Left lung (tissue), 10 donors: Measurements from ENCODE around the gene ALG14. TPM values are rescaled to one million over a fixed set of nuclear protein-coding genes. Genes with fewer than 3 reads are reported as not detected.
A peak's percentile ranks its signal among the peaks of the same experiment; 100 is the strongest.

Experiments used
- ATAC-seq: fragments of 200-7000 bp; cut with Tn5 transposase; one replicate; pipeline ENCODE4 v1.9.1; 2020; ENCODE audit warnings: moderate library complexity
- DNase-seq, 4 donors: peaks; one replicate each; pipeline ENCODE4 v3.0.0-alpha.2; 2013 to 2020
- H3K27ac ChIP-seq, 2 donors: fragments of 200-600 bp; sonication (generic) in 1 of 2; one replicate each; pipeline versions ENCODE4 v1.5.0 to v1.8.0; 2020 to 2021
- H3K27me3 ChIP-seq, 2 donors: fragments of 200-600 bp; sonication (generic) in 1 of 2; one replicate each; pipeline versions ENCODE4 v1.5.0 to v1.8.0; 2020 to 2021
- H3K36me3 ChIP-seq, 2 donors: fragments of 200-600 bp; sonication (generic) in 1 of 2; one replicate each; pipeline versions ENCODE4 v1.5.0 to v1.8.0; 2020 to 2021
- H3K4me1 ChIP-seq, 2 donors: fragments of 200-600 bp; one replicate each; pipeline ENCODE4 v1.8.0; 2021
- H3K4me3 ChIP-seq, 2 donors: fragments of 200-600 bp; sonication (generic) in 1 of 2; one replicate each; pipeline versions ENCODE4 v1.5.0 to v1.8.0; 2020 to 2021; ENCODE audit warnings: mild to moderate bottlenecking in 1 of 2
- H3K9me3 ChIP-seq, 2 donors: fragments of 200-600 bp; sonication (generic) in 1 of 2; one replicate each; pipeline versions ENCODE4 v1.5.0 to v1.8.0; 2020 to 2021
- intact Hi-C, 2 donors: fragments of 100-400 bp; cut with DNase I; formaldehyde crosslinking; loops; one replicate each; pipeline versions ENCODE4 v1.11.2 to v1.14.2; 2022
- polyA plus RNA-seq, 6 donors: library from polyadenylated mRNA; unstranded; fragments of 120-200 nt; gene quantifications; one replicate each; pipeline ENCODE4 v1.2.1, GENCODE V29; 2013; ENCODE audit not compliant: insufficient read length in 6 of 6
- total RNA-seq, 2 donors: library from RNA; stranded (reverse); fragmentation: NEBNext Ultra II Directional; extraction: Animal tissue kit (Norgen Biotek cat#: 25700); gene quantifications; one replicate each; pipeline ENCODE4 v1.2.1, GENCODE V29; 2021
- TF ChIP-seq, protein P1 (sequence below), 2 donors: fragments of 200-600 bp; sonication (generic) in 1 of 2; IDR thresholded peaks; one replicate each; pipeline versions ENCODE4 v1.5.0 to v1.8.0; 2021; ENCODE audit warnings: antibody characterized with exemption in 2 of 2
- donor health status: DM: no; HTN: yes; CAD: no.
- donor health status: DM: no; HTN: no; CAD: no.

Gene ALG14
- total and polyA plus RNA-seq, 8 donors = 5.1 to 13.4 (median 10.1) TPM

DNA sequence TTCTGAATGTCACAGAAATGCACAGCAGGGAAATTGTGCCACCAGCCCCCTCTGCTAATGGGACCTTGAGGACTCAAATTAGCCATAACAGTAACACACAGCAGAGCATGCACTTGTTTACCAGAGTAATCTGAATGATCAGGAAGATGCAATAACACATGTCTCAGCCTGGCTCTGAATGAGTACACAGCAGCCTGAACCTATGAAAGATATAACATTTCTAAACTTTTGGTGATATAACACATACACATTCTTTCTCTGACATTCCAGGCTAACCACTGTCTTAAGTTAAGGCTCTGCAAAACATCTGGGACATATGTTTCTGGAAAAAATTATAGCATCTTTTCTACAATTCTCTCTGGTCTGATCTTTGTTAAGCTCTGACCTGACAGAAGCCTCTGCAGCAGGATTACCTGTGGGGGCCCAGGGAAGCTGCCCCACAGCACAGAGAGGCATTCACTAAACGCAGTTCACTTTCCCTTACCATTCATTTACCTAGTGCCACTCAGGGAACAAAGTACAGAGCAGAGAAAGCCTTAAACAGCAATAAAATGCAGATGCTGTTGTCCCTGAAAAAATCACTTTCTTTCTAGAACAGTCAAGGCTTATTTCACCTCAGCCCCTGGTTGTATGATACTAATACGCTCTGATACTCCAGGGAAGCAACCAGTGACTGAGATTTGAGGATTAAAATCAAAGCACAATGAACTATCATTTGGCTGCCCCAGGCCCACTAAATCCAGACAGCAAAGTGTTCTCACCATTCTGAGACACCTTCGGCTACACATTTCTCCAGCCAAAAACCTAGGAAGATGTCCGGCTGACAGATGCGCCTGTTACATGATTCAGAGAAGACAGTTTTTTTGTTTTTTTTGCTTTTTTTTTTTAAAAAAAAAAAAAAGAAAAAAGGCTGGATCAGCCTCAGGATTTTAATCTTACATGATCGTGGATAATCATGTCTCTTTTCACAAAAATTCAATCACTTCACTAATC is 91.9 kb downstream of the ALG14 start:
- TF ChIP-seq, protein P1, sequence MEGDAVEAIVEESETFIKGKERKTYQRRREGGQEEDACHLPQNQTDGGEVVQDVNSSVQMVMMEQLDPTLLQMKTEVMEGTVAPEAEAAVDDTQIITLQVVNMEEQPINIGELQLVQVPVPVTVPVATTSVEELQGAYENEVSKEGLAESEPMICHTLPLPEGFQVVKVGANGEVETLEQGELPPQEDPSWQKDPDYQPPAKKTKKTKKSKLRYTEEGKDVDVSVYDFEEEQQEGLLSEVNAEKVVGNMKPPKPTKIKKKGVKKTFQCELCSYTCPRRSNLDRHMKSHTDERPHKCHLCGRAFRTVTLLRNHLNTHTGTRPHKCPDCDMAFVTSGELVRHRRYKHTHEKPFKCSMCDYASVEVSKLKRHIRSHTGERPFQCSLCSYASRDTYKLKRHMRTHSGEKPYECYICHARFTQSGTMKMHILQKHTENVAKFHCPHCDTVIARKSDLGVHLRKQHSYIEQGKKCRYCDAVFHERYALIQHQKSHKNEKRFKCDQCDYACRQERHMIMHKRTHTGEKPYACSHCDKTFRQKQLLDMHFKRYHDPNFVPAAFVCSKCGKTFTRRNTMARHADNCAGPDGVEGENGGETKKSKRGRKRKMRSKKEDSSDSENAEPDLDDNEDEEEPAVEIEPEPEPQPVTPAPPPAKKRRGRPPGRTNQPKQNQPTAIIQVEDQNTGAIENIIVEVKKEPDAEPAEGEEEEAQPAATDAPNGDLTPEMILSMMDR (IDR thresholded peaks at IDR 0.05) = no peak
- no peaks in the 10 kb centered on the region for H3K4me1 ChIP-seq
- no peaks in the 10 kb centered on the region for H3K36me3 ChIP-seq
- H3K27ac ChIP-seq = peak overlapping the region in 1 of 2 donors; percentile 39
- H3K27me3 ChIP-seq = no peaks in the 10 kb centered on the region
- H3K4me3 ChIP-seq = no peak overlapping the region
- no peak for DNase-seq
- no peaks in the 10 kb centered on the region for H3K9me3 ChIP-seq
- ATAC-seq = no peak
- intact Hi-C loops = no loop called here

DNA sequence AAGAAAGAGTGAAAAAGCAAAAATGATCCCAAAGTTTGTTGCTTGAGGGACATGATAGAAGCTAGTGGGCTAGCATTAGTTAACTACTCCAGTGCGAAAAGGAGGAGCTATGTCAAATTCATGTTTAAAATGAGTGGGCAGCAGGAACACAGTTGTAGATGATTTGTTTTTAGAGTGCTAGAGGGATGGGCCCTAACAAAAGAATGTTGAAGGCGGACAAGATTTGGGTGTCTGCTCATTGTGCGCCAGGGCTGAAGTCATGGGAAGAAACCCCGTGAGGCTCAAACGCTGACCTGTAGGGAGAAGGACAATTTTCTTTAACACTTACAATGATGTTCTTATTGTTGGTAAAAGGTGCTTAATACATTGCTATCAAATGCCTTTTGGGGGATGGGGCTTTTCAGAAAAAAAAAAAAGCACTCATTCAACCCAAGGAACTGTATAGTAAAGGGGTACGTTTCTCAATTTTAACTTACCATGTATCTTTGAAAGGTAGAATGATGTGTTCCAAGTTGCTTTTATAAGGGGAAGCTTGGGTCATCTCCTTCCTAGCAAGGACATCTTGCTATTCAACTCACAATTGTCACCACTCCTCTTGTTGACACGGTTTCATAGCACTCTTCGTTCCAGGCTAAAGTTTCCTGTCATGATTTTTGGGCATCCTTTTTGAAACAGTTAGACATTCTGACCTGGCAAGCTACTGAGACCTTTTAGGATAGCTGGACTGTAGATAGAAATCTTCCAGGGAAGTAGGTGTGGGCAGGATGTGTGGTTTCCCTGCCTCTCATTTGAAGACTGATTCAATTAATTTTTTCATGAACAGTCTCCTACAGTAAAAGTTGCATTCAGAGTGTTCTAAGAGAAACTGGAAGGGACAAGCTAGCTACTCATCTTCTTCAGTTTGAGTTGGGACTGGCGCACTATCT is 92.8 kb downstream of the ALG14 start:
- ATAC-seq (no peak), DNase-seq (no peak)
- no peaks in the 10 kb centered on the region for H3K36me3 ChIP-seq
- H3K4me3 ChIP-seq = no peak overlapping the region
- TF ChIP-seq, protein P1 (IDR thresholded peaks at IDR 0.05) = no peak
- no peaks in the 10 kb centered on the region for H3K4me1 ChIP-seq
- H3K27ac ChIP-seq = peak overlapping the region in 1 of 2 donors; percentile 39
- intact Hi-C loops = no loop called here
- no peaks in the 10 kb centered on the region for H3K9me3 ChIP-seq
- H3K27me3 ChIP-seq = no peaks in the 10 kb centered on the region

DNA sequence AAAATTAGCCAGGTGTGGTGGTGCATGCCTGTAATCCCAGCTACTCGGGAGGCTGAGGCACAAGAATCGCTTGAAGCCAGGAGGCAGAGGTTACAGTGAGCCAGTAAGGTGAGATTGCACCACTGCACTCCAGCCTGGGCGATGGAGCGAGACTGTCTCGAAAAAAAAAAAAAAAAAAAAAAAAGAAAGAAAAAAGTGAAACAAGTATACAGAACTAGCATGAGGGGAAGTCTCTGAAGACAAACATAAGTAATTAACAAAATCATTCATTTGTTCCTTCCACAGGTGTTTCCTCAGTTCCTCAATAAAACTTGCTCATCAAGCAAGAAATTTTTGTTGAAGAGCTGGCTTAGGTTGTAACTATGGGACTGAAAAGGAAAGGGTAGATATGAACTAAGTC is 93.6 kb downstream of the ALG14 start:
- TF ChIP-seq, protein P1 (IDR thresholded peaks at IDR 0.05) = no peak
- ATAC-seq (no peak), DNase-seq (no peak)
- intact Hi-C loops = no loop called here
- no peaks in the 10 kb centered on the region for H3K4me1 ChIP-seq
- peak overlapping the region in 1 of 2 donors; percentile 39 for H3K27ac ChIP-seq
- no peak overlapping the region for H3K4me3 ChIP-seq
- H3K27me3 ChIP-seq = no peaks in the 10 kb centered on the region
- H3K9me3 ChIP-seq = no peaks in the 10 kb centered on the region
- H3K36me3 ChIP-seq = no peaks in the 10 kb centered on the region

DNA sequence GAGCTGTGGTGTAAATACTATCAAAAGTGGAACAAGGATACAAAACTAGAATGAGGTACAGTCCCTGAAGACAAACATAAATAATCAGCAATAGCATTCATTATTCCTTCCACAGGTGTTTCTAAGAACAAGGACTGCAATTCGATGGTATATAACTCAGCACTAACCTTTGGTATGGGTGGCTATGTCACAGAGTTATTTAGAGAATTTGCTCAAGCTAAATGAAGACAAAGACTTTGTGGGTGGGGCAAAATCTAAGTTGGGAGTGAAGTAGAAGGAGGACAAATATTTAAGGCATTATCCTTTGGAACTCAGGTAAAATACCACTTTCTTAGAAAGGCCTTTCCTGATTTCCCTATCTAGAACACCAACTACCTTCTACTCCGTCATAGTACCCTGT is 94.3 kb downstream of the ALG14 start:
- no peak overlapping the region for H3K27ac ChIP-seq
- no peaks in the 10 kb centered on the region for H3K9me3 ChIP-seq
- TF ChIP-seq, protein P1 (IDR thresholded peaks at IDR 0.05) = no peak
- no peak overlapping the region for H3K4me3 ChIP-seq
- H3K4me1 ChIP-seq = no peaks in the 10 kb centered on the region
- H3K27me3 ChIP-seq = no peaks in the 10 kb centered on the region
- no peak for ATAC-seq
- intact Hi-C loops = no loop called here
- no peaks in the 10 kb centered on the region for H3K36me3 ChIP-seq
- no peak for DNase-seq
